ENCODE data around the gene RAB37. TPM values are rescaled to one million over a fixed set of nuclear protein-coding genes. Genes with fewer than 3 reads are reported as not detected.

The RAB37 gene
- total and polyA plus RNA-seq, 2 donors (not counting 1 experiment from before 2014, with no cell fraction given): 67.6 to 76.8 TPM

DNA sequence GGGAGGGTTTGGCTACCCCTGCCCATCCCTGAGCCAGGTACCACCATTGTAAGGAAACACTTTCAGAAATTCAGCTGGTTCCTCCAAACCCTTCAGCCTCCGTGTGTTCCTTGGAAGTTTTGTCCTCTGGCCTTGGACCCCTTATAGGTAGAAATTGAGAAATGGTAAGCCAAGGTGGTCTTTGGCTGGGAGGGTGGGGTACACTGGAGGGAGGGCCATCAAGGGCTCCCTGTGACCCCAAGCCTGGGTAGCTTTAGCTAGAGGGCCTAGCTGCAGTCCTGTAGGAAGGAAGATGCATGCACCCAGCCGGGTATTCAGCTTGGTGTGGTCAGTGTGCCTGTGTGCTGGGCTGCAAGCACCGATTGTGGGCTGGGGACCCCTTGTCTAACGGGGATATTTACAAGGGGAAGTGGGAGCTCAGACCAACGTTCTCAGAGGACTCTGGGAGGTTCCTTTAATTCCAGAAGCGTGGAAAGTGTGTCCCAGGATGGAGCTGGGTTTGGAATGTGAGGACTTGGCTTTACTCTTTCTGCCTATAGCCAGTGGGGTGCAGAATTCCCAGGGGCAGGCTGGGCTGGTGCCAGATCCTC is 32.3 kb downstream of the RAB37 start:
- 83% methylated on average over 5 of the region's 6 CpGs for WGBS (ENCODE audit: insufficient coverage)
- H3K9me3 ChIP-seq (ENCODE audit: control extremely low read depth in 1 of 3, control insufficient read depth in 2 of 3, insufficient read depth in 1 of 3, low read length in 2 of 3): no peaks in the 10 kb centered on the region
- Mint-ChIP-seq H3K4me3 (no peak overlapping the region), H3K9me3 (ENCODE audit: insufficient read depth) (no peaks in the 10 kb centered on the region), H3K4me1 (peaks cover 12% of the 10 kb centered on the region), H3K27me3 (no peaks in the 10 kb centered on the region), H3K27ac (no peak overlapping the region)
- H3K27me3 ChIP-seq (replicated peaks in 1 of 4; ENCODE audit: control extremely low read depth in 1 of 4, control insufficient read depth in 3 of 4, insufficient read depth in 4 of 4, low read length in 3 of 4): no peaks in the 10 kb centered on the region
- ChIA-PET POLR2A (no interaction called here), CTCF (interaction anchor here (0.7 to 9.5 kb wide), 12 partner anchors 9 to 560 kb away, joined by 3 to 191 read pairs (median 8); partner anchors contain the start of genes CD300H, NHERF1 and RAB37)
- no peaks in the 10 kb centered on the region for H3K79me2 ChIP-seq (ENCODE audit: control insufficient read depth, insufficient read depth, low read length)
- no peak overlapping the region for H3K4me3 ChIP-seq (ENCODE audit: control extremely low read depth in 1 of 5, extremely low read depth in 1 of 5, insufficient read depth in 1 of 5, low read depth in 2 of 5, low read length in 4 of 5)
- intact Hi-C loops (cut with micrococcal nuclease): no loop called here
- no peak overlapping the region for H3K9ac ChIP-seq (ENCODE audit: low read length)
- no peak for DNase-seq
- TF ChIP-seq, protein P1, sequence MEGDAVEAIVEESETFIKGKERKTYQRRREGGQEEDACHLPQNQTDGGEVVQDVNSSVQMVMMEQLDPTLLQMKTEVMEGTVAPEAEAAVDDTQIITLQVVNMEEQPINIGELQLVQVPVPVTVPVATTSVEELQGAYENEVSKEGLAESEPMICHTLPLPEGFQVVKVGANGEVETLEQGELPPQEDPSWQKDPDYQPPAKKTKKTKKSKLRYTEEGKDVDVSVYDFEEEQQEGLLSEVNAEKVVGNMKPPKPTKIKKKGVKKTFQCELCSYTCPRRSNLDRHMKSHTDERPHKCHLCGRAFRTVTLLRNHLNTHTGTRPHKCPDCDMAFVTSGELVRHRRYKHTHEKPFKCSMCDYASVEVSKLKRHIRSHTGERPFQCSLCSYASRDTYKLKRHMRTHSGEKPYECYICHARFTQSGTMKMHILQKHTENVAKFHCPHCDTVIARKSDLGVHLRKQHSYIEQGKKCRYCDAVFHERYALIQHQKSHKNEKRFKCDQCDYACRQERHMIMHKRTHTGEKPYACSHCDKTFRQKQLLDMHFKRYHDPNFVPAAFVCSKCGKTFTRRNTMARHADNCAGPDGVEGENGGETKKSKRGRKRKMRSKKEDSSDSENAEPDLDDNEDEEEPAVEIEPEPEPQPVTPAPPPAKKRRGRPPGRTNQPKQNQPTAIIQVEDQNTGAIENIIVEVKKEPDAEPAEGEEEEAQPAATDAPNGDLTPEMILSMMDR (IDR thresholded peaks at IDR 0.05): no peak
- no peak for TF ChIP-seq EZH2 (IDR thresholded peaks at IDR 0.05; ENCODE audit: borderline replicate concordance, insufficient read depth, low read depth, low read length, poor library complexity, severe bottlenecking)
- no peak overlapping the region for H3K4me2 ChIP-seq (replicated peaks; ENCODE audit: low read depth, low read length, poor library complexity, severe bottlenecking)
- H3K27ac ChIP-seq (ENCODE audit: low read length in 2 of 2): no peak overlapping the region
- no peaks in the 10 kb centered on the region for H3K4me1 ChIP-seq (ENCODE audit: control insufficient read depth in 2 of 2, insufficient read depth in 2 of 2, low read length in 2 of 2)
- peaks cover 1 to 73% of the 10 kb centered on the region in 2 experiments for H3K36me3 ChIP-seq (replicated peaks in 1 of 2; ENCODE audit: control extremely low read depth in 1 of 2, control insufficient read depth in 1 of 2, extremely low read depth in 1 of 2, insufficient read depth in 2 of 2, low read length in 1 of 2)
- no peak overlapping the region for H2AFZ ChIP-seq (ENCODE audit: insufficient read depth, low read depth, low read length, poor library complexity, severe bottlenecking)
- ATAC-seq (ENCODE audit: low read depth): no peak
- peaks cover 44% of the 10 kb centered on the region for H4K20me1 ChIP-seq (ENCODE audit: control insufficient read depth, insufficient read depth, low read length, poor library complexity, severe bottlenecking)

GRCh38 chr17:74769856-74770497 is 32.9 kb downstream of the RAB37 start:
- H3K4me3 ChIP-seq (ENCODE audit: control extremely low read depth in 1 of 5, extremely low read depth in 1 of 5, insufficient read depth in 1 of 5, low read depth in 2 of 5, low read length in 4 of 5): no peak overlapping the region
- no peaks in the 10 kb centered on the region for H3K27me3 ChIP-seq (replicated peaks in 1 of 4; ENCODE audit: control extremely low read depth in 1 of 4, control insufficient read depth in 3 of 4, insufficient read depth in 4 of 4, low read length in 3 of 4)
- Mint-ChIP-seq H3K4me3 (no peak overlapping the region), H3K27me3 (no peaks in the 10 kb centered on the region), H3K9me3 (ENCODE audit: insufficient read depth) (no peaks in the 10 kb centered on the region), H3K27ac (no peak overlapping the region), H3K4me1 (peaks cover 12% of the 10 kb centered on the region)
- WGBS (ENCODE audit: insufficient coverage): 92% methylated on average over 2 of the region's 5 CpGs
- H3K9ac ChIP-seq (ENCODE audit: low read length): no peak overlapping the region
- ATAC-seq (ENCODE audit: low read depth): no peak
- H3K4me1 ChIP-seq (ENCODE audit: control insufficient read depth in 2 of 2, insufficient read depth in 2 of 2, low read length in 2 of 2): no peaks in the 10 kb centered on the region
- peaks cover 41% of the 10 kb centered on the region for H4K20me1 ChIP-seq (ENCODE audit: control insufficient read depth, insufficient read depth, low read length, poor library complexity, severe bottlenecking)
- ChIA-PET CTCF (interaction anchor here (0.7 to 9.5 kb wide), 17 partner anchors 10 to 560 kb away, joined by 3 to 191 read pairs (median 7); partner anchors contain the start of genes CD300H, NHERF1 and RAB37), POLR2A (interaction anchor here (1.3 kb wide), 1 partner anchor 31 kb away, joined by 7 read pairs; no protein-coding TSS in a partner anchor)
- peaks cover 3% of the 10 kb centered on the region for H3K79me2 ChIP-seq (ENCODE audit: control insufficient read depth, insufficient read depth, low read length)
- TF ChIP-seq, protein P1 (IDR thresholded peaks at IDR 0.05): no peak
- TF ChIP-seq EZH2 (IDR thresholded peaks at IDR 0.05; ENCODE audit: borderline replicate concordance, insufficient read depth, low read depth, low read length, poor library complexity, severe bottlenecking): no peak
- intact Hi-C loops (cut with micrococcal nuclease): loop anchor here (1.0 kb wide), 3 partner anchors 22 to 113 kb away; partner anchors contain the start of gene NHERF1
- no peaks in the 10 kb centered on the region for H3K9me3 ChIP-seq (ENCODE audit: control extremely low read depth in 1 of 3, control insufficient read depth in 2 of 3, insufficient read depth in 1 of 3, low read length in 2 of 3)
- H3K27ac ChIP-seq (ENCODE audit: low read length in 2 of 2): no peak overlapping the region
- H3K36me3 ChIP-seq (replicated peaks in 1 of 2; ENCODE audit: control extremely low read depth in 1 of 2, control insufficient read depth in 1 of 2, extremely low read depth in 1 of 2, insufficient read depth in 2 of 2, low read length in 1 of 2): peaks cover 1 to 72% of the 10 kb centered on the region in 2 experiments
- H3K4me2 ChIP-seq (replicated peaks; ENCODE audit: low read depth, low read length, poor library complexity, severe bottlenecking): no peak overlapping the region
- no peak for DNase-seq
- no peak overlapping the region for H2AFZ ChIP-seq (ENCODE audit: insufficient read depth, low read depth, low read length, poor library complexity, severe bottlenecking)
